GM12872 (cell line): ENCODE data around the gene CACNA2D3.

Source experiments
- TF ChIP-seq, protein P1 (sequence below): IDR thresholded peaks from 3 replicates; pipeline ENCODE4 v1.5.1; 2011; ENCODE audit warnings: low read depth, mild to moderate bottlenecking, low read length, moderate library complexity; ENCODE audit not compliant: insufficient read depth

Gene CACNA2D3

GRCh38 chr3:54087581-54088410 lies 34.6 kb upstream of the CACNA2D3 start:
- TF ChIP-seq, protein P1, sequence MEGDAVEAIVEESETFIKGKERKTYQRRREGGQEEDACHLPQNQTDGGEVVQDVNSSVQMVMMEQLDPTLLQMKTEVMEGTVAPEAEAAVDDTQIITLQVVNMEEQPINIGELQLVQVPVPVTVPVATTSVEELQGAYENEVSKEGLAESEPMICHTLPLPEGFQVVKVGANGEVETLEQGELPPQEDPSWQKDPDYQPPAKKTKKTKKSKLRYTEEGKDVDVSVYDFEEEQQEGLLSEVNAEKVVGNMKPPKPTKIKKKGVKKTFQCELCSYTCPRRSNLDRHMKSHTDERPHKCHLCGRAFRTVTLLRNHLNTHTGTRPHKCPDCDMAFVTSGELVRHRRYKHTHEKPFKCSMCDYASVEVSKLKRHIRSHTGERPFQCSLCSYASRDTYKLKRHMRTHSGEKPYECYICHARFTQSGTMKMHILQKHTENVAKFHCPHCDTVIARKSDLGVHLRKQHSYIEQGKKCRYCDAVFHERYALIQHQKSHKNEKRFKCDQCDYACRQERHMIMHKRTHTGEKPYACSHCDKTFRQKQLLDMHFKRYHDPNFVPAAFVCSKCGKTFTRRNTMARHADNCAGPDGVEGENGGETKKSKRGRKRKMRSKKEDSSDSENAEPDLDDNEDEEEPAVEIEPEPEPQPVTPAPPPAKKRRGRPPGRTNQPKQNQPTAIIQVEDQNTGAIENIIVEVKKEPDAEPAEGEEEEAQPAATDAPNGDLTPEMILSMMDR = no peak

- TF ChIP-seq, protein P1 = no peak
Measured at GRCh38 chr3:54093491-54094248, 28.7 kb upstream of the CACNA2D3 start.

DNA sequence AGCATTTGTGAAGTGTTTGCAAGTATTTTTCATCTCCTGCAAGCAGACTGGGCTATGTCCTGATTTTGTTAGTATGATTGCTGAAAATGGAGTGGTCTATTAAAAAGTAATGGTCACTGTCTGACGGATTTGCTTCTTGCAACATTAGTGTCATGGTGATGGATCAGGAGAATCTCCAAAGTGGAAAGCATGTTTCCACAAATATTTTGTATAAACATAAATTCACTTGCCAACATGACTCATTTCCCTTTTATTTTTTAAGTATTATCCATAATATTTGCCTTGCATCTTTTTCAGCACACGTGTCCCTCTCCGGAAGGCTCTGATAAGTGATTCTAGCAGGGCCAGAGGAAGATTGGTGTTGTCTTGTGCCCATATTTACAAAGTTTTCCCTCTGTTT lies 27.4 kb upstream of the CACNA2D3 start:
- TF ChIP-seq, protein P1 = no peak

DNA sequence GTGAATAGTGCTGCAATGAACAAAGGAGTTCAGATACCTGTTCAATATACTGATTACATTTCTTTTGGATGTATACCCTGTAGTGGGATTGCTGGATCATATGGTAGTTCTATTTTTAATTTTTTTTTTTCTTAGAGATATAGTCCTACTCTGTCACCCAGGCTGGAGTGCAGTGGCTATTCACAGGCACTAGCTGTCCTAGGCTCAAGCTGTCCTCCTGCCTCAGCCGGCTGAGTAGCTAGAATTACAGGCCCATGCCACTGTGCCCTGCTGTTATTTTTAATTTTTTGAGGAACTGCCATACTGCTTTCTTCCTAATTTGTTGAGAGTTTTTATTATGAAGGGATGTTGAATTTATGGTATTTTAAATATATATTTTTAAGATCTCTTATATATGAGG lies 23.0 kb upstream of the CACNA2D3 start:
- TF ChIP-seq, protein P1 = no peak

DNA sequence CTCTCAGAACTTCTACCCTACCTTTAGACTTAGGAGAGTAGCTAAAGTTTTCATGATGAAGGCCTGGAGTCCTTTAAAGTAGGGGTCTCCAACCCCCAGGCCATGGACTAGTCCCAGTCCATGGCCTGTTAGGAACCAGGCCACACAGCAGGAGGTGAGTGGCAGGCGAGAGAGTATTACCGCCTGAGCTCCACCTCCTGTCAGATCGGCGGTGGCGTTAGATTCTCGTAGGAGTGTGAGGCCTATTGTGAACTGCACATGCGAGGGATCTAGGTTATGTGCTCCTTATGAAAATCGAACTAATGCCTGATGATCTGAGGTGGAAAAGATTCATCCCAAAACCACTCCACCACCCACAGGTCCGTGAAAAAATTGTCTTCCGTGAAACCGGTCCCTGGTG lies 18.3 kb upstream of the CACNA2D3 start:
- TF ChIP-seq, protein P1 = no peak

- TF ChIP-seq, protein P1 = no peak
Measured at GRCh38 chr3:54120657-54121413, 1.5 kb upstream of the CACNA2D3 start.
